Activated naive CD4-positive, alpha-beta T cell treated with anti-CD3 and anti-CD28 coated beads for 36 hours (primary cell): Measurements from ENCODE around the gene CRIP1. TPM values are rescaled to one million over a fixed set of nuclear protein-coding genes. Genes with fewer than 3 reads are reported as not detected.

ENCODE experiments used
- CTCF ChIA-PET: fragments of 350-600 bp; sonication (Branson Sonifier 250); formaldehyde crosslinking; loops from one replicate; lab custom pipeline; 2021; ENCODE audit warnings: antibody characterized with exemption; lab: Charles Lee
- DNase-seq: peaks from one replicate; pipeline ENCODE4 v3.0.0-alpha.2; 2020
- H3K27ac Mint-ChIP-seq: one replicate; pipeline ENCODE4 v1.8.0; 2021; ENCODE audit warnings: mild to moderate bottlenecking, mixed read lengths
- H3K27me3 Mint-ChIP-seq: one replicate; pipeline ENCODE4 v1.8.0; 2021; ENCODE audit warnings: low read depth, mixed read lengths
- H3K36me3 Mint-ChIP-seq: one replicate; pipeline ENCODE4 v1.8.0; 2021; ENCODE audit warnings: low read depth, mixed read lengths
- H3K4me1 Mint-ChIP-seq: one replicate; pipeline ENCODE4 v1.8.0; 2021; ENCODE audit warnings: low read depth, mixed read lengths
- H3K4me3 Mint-ChIP-seq: one replicate; pipeline ENCODE4 v1.8.0; 2021; ENCODE audit warnings: mild to moderate bottlenecking, moderate library complexity, mixed read lengths
- H3K9me3 Mint-ChIP-seq: one replicate; pipeline ENCODE4 v1.8.0; 2021; ENCODE audit warnings: mixed read lengths
- intact Hi-C: fragments of 100-400 bp; cut with micrococcal nuclease; formaldehyde crosslinking; loops from one replicate; pipeline ENCODE4 v1.15.1; 2023
- total RNA-seq, 2 experiments: library from RNA; stranded (reverse); gene quantifications; one replicate each; pipeline ENCODE4 v1.2.3, GENCODE V29; 2021

The CRIP1 gene
- total RNA-seq, 2 experiments from 2014 or later = 67.3 to 77.1 TPM

- H3K4me1 Mint-ChIP-seq = peaks cover 21% of the 10 kb centered on the region
- H3K4me3 Mint-ChIP-seq = peak within 1 kb of the TSS; percentile 79
- peaks cover 9% of the 10 kb centered on the region for H3K27me3 Mint-ChIP-seq
- H3K36me3 Mint-ChIP-seq = peaks cover 2% of the 10 kb centered on the region
- DNase-seq = peak; percentile 20
- CTCF ChIA-PET = no interaction called here
- no peaks in the 10 kb centered on the region for H3K9me3 Mint-ChIP-seq
- intact Hi-C loops = no loop called here
- peak within 1 kb of the TSS; percentile 66 for H3K27ac Mint-ChIP-seq
These were observed 39.4 kb downstream of the CRIP1 start, which contains the start of gene TMEM121 for GRCh38 chr14:105525861-105526775. TMEM121 (plus strand) TSS chr14:105526583; CDS start chr14:105528835, 2,252 bp downstream.

- peak overlapping the region; percentile 79 for H3K4me3 Mint-ChIP-seq
- no peaks in the 10 kb centered on the region for H3K9me3 Mint-ChIP-seq
- H3K27ac Mint-ChIP-seq = peak overlapping the region; percentile 66
- H3K4me1 Mint-ChIP-seq = peaks cover 21% of the 10 kb centered on the region
- CTCF ChIA-PET = interaction anchor here (0.5 to 2.1 kb wide), 2 partner anchors 156 to 287 kb away, joined by 4 to 8 read pairs; no protein-coding TSS in a partner anchor
- DNase-seq = no peak
- intact Hi-C loops = loop anchor here (1.0 kb wide), 1 partner anchor 46 kb away; no protein-coding TSS in a partner anchor
- H3K27me3 Mint-ChIP-seq = peaks cover 9% of the 10 kb centered on the region
- H3K36me3 Mint-ChIP-seq = peaks cover 2% of the 10 kb centered on the region
These were observed 40.2 kb downstream of the CRIP1 start for GRCh38 chr14:105526776-105527380.

GRCh38 chr14:105527381-105527825, 40.7 kb downstream of the CRIP1 start:
- DNase-seq = no peak
- peaks cover 9% of the 10 kb centered on the region for H3K27me3 Mint-ChIP-seq
- intact Hi-C loops = loop anchor here (1.0 kb wide), 1 partner anchor 46 kb away; no protein-coding TSS in a partner anchor
- CTCF ChIA-PET = interaction anchor here (0.5 to 2.1 kb wide), 2 partner anchors 157 to 286 kb away, joined by 4 to 8 read pairs; no protein-coding TSS in a partner anchor
- peaks cover 2% of the 10 kb centered on the region for H3K36me3 Mint-ChIP-seq
- peaks cover 21% of the 10 kb centered on the region for H3K4me1 Mint-ChIP-seq
- H3K27ac Mint-ChIP-seq = peak overlapping the region; percentile 66
- no peaks in the 10 kb centered on the region for H3K9me3 Mint-ChIP-seq
- peak overlapping the region; percentile 79 for H3K4me3 Mint-ChIP-seq

- Mint-ChIP-seq H3K27me3 (peaks cover 9% of the 10 kb centered on the region), H3K27ac (no peak overlapping the region), H3K9me3 (no peaks in the 10 kb centered on the region), H3K4me1 (peaks cover 21% of the 10 kb centered on the region), H3K4me3 (peak overlapping the region; percentile 79), H3K36me3 (peaks cover 2% of the 10 kb centered on the region)
- DNase-seq = peak; percentile 85
- intact Hi-C loops = loop anchor here (1.0 kb wide), 4 partner anchors 37 to 157 kb away; partner anchors contain the start of gene TEDC1
- CTCF ChIA-PET = interaction anchor here (0.6 to 2.1 kb wide), 5 partner anchors 36 to 157 kb away, joined by 3 to 8 read pairs (median 4); no protein-coding TSS in a partner anchor
These were observed 41.3 kb downstream of the CRIP1 start for GRCh38 chr14:105527826-105528585.

- CTCF ChIA-PET = interaction anchor here (0.6 to 2.1 kb wide), 5 partner anchors 37 to 158 kb away, joined by 3 to 8 read pairs (median 4); no protein-coding TSS in a partner anchor
- Mint-ChIP-seq H3K36me3 (peaks cover 2% of the 10 kb centered on the region), H3K9me3 (no peaks in the 10 kb centered on the region), H3K4me3 (peak overlapping the region; percentile 80), H3K27ac (peak overlapping the region; percentile 85), H3K27me3 (peaks cover 7% of the 10 kb centered on the region), H3K4me1 (peaks cover 21% of the 10 kb centered on the region)
- DNase-seq = peak; percentile 26
- intact Hi-C loops = loop anchor here (1.0 kb wide), 3 partner anchors 37 to 157 kb away; partner anchors contain the start of gene TEDC1
These were observed 42.1 kb downstream of the CRIP1 start for GRCh38 chr14:105528586-105529318.

- H3K4me1 Mint-ChIP-seq = peaks cover 21% of the 10 kb centered on the region
- peak overlapping the region; percentile 80 for H3K4me3 Mint-ChIP-seq
- peaks cover 2% of the 10 kb centered on the region for H3K36me3 Mint-ChIP-seq
- H3K9me3 Mint-ChIP-seq = no peaks in the 10 kb centered on the region
- peak overlapping the region; percentile 85 for H3K27ac Mint-ChIP-seq
- no peak for DNase-seq
- intact Hi-C loops = no loop called here
- H3K27me3 Mint-ChIP-seq = peaks cover 7% of the 10 kb centered on the region
- CTCF ChIA-PET = interaction anchor here (1.4 to 1.6 kb wide), 2 partner anchors 48 to 111 kb away, joined by 4 read pairs; no protein-coding TSS in a partner anchor
These were observed 42.6 kb downstream of the CRIP1 start for GRCh38 chr14:105529319-105529568.

- Mint-ChIP-seq H3K9me3 (no peaks in the 10 kb centered on the region), H3K4me3 (peak overlapping the region; percentile 80), H3K27me3 (peaks cover 3% of the 10 kb centered on the region), H3K27ac (peak overlapping the region; percentile 85), H3K36me3 (peaks cover 2% of the 10 kb centered on the region), H3K4me1 (peaks cover 21% of the 10 kb centered on the region)
- peak; percentile 56 for DNase-seq
- intact Hi-C loops = no loop called here
- CTCF ChIA-PET = interaction anchor here (1.4 to 1.6 kb wide), 2 partner anchors 49 to 111 kb away, joined by 4 read pairs; no protein-coding TSS in a partner anchor
These were observed 43.0 kb downstream of the CRIP1 start for GRCh38 chr14:105529569-105530284.

- Mint-ChIP-seq H3K27me3 (peaks cover 3% of the 10 kb centered on the region), H3K4me3 (peak overlapping the region; percentile 67), H3K9me3 (no peaks in the 10 kb centered on the region), H3K27ac (peak overlapping the region; percentile 63), H3K36me3 (peaks cover 2% of the 10 kb centered on the region), H3K4me1 (peaks cover 21% of the 10 kb centered on the region)
- DNase-seq = no peak
- CTCF ChIA-PET = no interaction called here
- intact Hi-C loops = no loop called here
These were observed 43.8 kb downstream of the CRIP1 start for GRCh38 chr14:105530285-105531087.

GRCh38 chr14:105531088-105531893, 44.6 kb downstream of the CRIP1 start:
- Mint-ChIP-seq H3K4me3 (peak overlapping the region; percentile 67), H3K4me1 (peaks cover 21% of the 10 kb centered on the region), H3K27ac (no peak overlapping the region), H3K36me3 (peaks cover 2% of the 10 kb centered on the region), H3K9me3 (no peaks in the 10 kb centered on the region), H3K27me3 (no peaks in the 10 kb centered on the region)
- no peak for DNase-seq
- intact Hi-C loops = no loop called here
- CTCF ChIA-PET = no interaction called here
